Vagina (tissue), 2 donors: Measurements from ENCODE around the gene C19orf38.

Source experiments
- POLR2A ChIP-seq, 2 donors: fragments of 450-650 bp; IDR thresholded peaks; one replicate each; pipeline ENCODE4 v1.6.1; 2017; ENCODE audit warnings: antibody characterized with exemption in 2 of 2, mild to moderate bottlenecking in 2 of 2, moderate library complexity in 2 of 2
- TF ChIP-seq, protein P1 (sequence below), 3 experiments: fragments of 450-650 bp in 2 of 3; fragments of 200-600 bp in 1 of 3; sonication (generic) in 1 of 3; IDR thresholded peaks; one replicate each; pipeline ENCODE4 v1.5.1; 2017 to 2019; ENCODE audit warnings: antibody characterized with exemption in 3 of 3, mild to moderate bottlenecking in 2 of 3, moderate library complexity in 2 of 3

DNA sequence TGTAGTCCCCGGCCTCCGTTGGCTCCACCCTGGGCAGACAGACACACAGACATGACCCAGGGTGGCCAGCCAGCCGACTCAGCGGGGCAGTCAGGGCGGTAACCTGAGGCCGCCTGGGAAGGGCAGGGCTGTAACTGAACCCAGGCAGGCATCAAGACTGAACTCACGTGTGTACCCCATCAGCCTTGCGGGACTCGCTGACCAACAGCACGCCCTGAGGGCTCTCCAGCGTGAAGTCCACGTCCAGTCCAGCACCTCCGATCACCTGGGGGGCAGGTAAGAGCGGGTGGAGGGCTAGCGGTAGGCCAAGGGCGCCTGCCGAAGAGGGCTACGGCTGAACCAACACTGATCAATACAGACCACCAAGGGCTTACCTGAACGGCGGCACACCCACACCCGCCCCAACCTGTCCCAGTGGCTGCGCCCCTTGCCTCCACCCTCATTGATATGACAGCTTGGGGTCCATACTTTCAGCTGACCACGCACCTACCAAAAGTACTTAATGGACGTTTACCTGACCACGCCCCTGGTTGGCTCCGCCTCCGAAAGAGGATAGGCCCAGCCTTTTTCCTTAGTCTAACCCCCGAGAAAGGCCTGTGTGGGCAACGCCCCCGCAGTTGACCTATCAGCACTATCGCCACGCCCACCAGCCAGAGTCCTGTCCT lies 13.0 kb upstream of the C19orf38 start:
- TF ChIP-seq, protein P1, sequence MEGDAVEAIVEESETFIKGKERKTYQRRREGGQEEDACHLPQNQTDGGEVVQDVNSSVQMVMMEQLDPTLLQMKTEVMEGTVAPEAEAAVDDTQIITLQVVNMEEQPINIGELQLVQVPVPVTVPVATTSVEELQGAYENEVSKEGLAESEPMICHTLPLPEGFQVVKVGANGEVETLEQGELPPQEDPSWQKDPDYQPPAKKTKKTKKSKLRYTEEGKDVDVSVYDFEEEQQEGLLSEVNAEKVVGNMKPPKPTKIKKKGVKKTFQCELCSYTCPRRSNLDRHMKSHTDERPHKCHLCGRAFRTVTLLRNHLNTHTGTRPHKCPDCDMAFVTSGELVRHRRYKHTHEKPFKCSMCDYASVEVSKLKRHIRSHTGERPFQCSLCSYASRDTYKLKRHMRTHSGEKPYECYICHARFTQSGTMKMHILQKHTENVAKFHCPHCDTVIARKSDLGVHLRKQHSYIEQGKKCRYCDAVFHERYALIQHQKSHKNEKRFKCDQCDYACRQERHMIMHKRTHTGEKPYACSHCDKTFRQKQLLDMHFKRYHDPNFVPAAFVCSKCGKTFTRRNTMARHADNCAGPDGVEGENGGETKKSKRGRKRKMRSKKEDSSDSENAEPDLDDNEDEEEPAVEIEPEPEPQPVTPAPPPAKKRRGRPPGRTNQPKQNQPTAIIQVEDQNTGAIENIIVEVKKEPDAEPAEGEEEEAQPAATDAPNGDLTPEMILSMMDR (IDR thresholded peaks at IDR 0.05) = no peak
- TF ChIP-seq POLR2A (IDR thresholded peaks at IDR 0.05) = no peak
